Thyroid gland (tissue), 4 donors: ENCODE results near the gene ZNF473. TPM values are rescaled to one million over a fixed set of nuclear protein-coding genes. Genes with fewer than 3 reads are reported as not detected.
"Not testable (repeated sequence)": the region's sequence is repeated elsewhere in the genome, so short reads cannot be mapped to it uniquely, and the experiment has no call there.

Experiments
- DNase-seq, 2 donors: peaks; one replicate each; pipeline ENCODE4 v3.0.0-alpha.2; 2019
- H3K27ac ChIP-seq, 3 donors: fragments of 200-600 bp; sonication (generic); 1 replicate in 2 of 3; 2 replicates in 1 of 3; pipeline ENCODE4 v1.5.1; 2016 to 2019; ENCODE audit warnings: mild to moderate bottlenecking in 1 of 3, moderate library complexity in 1 of 3
- H3K27me3 ChIP-seq: fragments of 200-600 bp; sonication (generic); one replicate; pipeline ENCODE4 v1.5.1; 2019
- H3K36me3 ChIP-seq, 2 donors: fragments of 200-600 bp; sonication (generic); one replicate each; pipeline ENCODE4 v1.5.1; 2016 to 2019
- H3K4me1 ChIP-seq, 2 donors: fragments of 200-600 bp; sonication (generic); one replicate each; pipeline ENCODE4 v1.5.1; 2017 to 2019
- H3K4me3 ChIP-seq, 3 donors: fragments of 200-600 bp; sonication (generic); replicated peaks in 1 of 3; 1 replicate in 2 of 3; 2 replicates in 1 of 3; pipeline ENCODE4 v1.5.1; 2016; ENCODE audit warnings: mild to moderate bottlenecking in 1 of 3
- H3K9me3 ChIP-seq: fragments of 200-600 bp; sonication (generic); one replicate; pipeline ENCODE4 v1.5.1; 2017
- POLR2A ChIP-seq, 2 donors: fragments of 450-650 bp; IDR thresholded peaks; one replicate each; pipeline ENCODE4 v1.6.1; 2017; ENCODE audit warnings: antibody characterized with exemption in 2 of 2, mild to moderate bottlenecking in 2 of 2, moderate library complexity in 1 of 2
- WGBS, 2 donors: methylation state at CpG; one replicate each; pipeline ENCODE4 v1.1.5; 2017; 5-methylcytosine and 5-hydroxymethylcytosine counted together
- intact Hi-C: fragments of 100-400 bp; cut with DNase I; formaldehyde crosslinking; loops from one replicate; pipeline ENCODE4 v1.15.1; 2023
- total RNA-seq, 4 donors: library from RNA; depleted of rRNA; stranded (reverse); fragments of >200 nt; gene quantifications; one replicate each; pipeline ENCODE4 v1.2.3, GENCODE V29; 2016
- TF ChIP-seq, protein P1 (sequence below), 6 experiments: fragments of 200-600 bp in 3 of 6; fragments of 450-650 bp in 3 of 6; sonication (generic) in 3 of 6; IDR thresholded peaks; one replicate each; pipeline ENCODE4 v1.5.1; 2016 to 2019; ENCODE audit warnings: antibody characterized with exemption in 6 of 6, mild to moderate bottlenecking in 2 of 6, inconsistent platforms in 1 of 6, moderate library complexity in 1 of 6

Gene ZNF473
- total RNA-seq, 4 donors from 2014 or later = 7.7 to 15.5 (median 10.5) TPM

GRCh38 chr19:50059045-50059444 is 33.2 kb downstream of the ZNF473 start:
- Histone ChIP-seq H3K36me3 (no peaks in the 10 kb centered on the region), H3K4me3 (no peak overlapping the region), H3K27ac (no peak overlapping the region), H3K4me1 (no peaks in the 10 kb centered on the region), H3K27me3 (no peaks in the 10 kb centered on the region), H3K9me3 (no peaks in the 10 kb centered on the region)
- DNase-seq = no peak
- TF ChIP-seq, protein P1, sequence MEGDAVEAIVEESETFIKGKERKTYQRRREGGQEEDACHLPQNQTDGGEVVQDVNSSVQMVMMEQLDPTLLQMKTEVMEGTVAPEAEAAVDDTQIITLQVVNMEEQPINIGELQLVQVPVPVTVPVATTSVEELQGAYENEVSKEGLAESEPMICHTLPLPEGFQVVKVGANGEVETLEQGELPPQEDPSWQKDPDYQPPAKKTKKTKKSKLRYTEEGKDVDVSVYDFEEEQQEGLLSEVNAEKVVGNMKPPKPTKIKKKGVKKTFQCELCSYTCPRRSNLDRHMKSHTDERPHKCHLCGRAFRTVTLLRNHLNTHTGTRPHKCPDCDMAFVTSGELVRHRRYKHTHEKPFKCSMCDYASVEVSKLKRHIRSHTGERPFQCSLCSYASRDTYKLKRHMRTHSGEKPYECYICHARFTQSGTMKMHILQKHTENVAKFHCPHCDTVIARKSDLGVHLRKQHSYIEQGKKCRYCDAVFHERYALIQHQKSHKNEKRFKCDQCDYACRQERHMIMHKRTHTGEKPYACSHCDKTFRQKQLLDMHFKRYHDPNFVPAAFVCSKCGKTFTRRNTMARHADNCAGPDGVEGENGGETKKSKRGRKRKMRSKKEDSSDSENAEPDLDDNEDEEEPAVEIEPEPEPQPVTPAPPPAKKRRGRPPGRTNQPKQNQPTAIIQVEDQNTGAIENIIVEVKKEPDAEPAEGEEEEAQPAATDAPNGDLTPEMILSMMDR (IDR thresholded peaks at IDR 0.05) = no peak
- no peak for TF ChIP-seq POLR2A (IDR thresholded peaks at IDR 0.05)
- intact Hi-C loops = no loop called here
- 83 to 92% methylated on average over 6 of the region's 6 CpGs for WGBS, 2 donors

GRCh38 chr19:50060107-50060506 is 34.3 kb downstream of the ZNF473 start:
- no peaks in the 10 kb centered on the region for H3K27me3 ChIP-seq

GRCh38 chr19:50061650-50062049 is 35.8 kb downstream of the ZNF473 start:
- 68 to 83% methylated on average over 5 of the region's 5 CpGs for WGBS, 2 donors
- DNase-seq = no peak

More at GRCh38 chr19:50060107-50060506, 34.3 kb downstream of the ZNF473 start:
- WGBS, 2 donors = 79 to 88% methylated on average over 15 of the region's 15 CpGs
- no peak for TF ChIP-seq POLR2A (IDR thresholded peaks at IDR 0.05)
- TF ChIP-seq, protein P1 (IDR thresholded peaks at IDR 0.05) = no peak
- DNase-seq = no peak
- Histone ChIP-seq H3K4me3 (no peak overlapping the region), H3K4me1 (no peaks in the 10 kb centered on the region), H3K27ac (no peak overlapping the region), H3K36me3 (no peaks in the 10 kb centered on the region), H3K9me3 (no peaks in the 10 kb centered on the region)
- intact Hi-C loops = no loop called here

GRCh38 chr19:50065938-50066337 is 40.1 kb downstream of the ZNF473 start:
- Histone ChIP-seq H3K36me3 (no peaks in the 10 kb centered on the region), H3K4me1 (no peaks in the 10 kb centered on the region), H3K9me3 (no peaks in the 10 kb centered on the region), H3K4me3 (no peak overlapping the region), H3K27ac (no peak overlapping the region), H3K27me3 (no peaks in the 10 kb centered on the region)
- WGBS, 2 donors = 75 to 91% methylated on average over 10 of the region's 10 CpGs
- DNase-seq = no peak
- TF ChIP-seq, protein P1 (IDR thresholded peaks at IDR 0.05) = no peak
- no peak for TF ChIP-seq POLR2A (IDR thresholded peaks at IDR 0.05)
- intact Hi-C loops = no loop called here

More at GRCh38 chr19:50061650-50062049, 35.8 kb downstream of the ZNF473 start:
- H3K27me3 ChIP-seq = no peaks in the 10 kb centered on the region
- no peak overlapping the region for H3K27ac ChIP-seq
- H3K36me3 ChIP-seq = no peaks in the 10 kb centered on the region
- H3K4me3 ChIP-seq = no peak overlapping the region
- TF ChIP-seq POLR2A (IDR thresholded peaks at IDR 0.05) = no peak
- TF ChIP-seq, protein P1 (IDR thresholded peaks at IDR 0.05) = no peak
- no peaks in the 10 kb centered on the region for H3K9me3 ChIP-seq
- H3K4me1 ChIP-seq = no peaks in the 10 kb centered on the region
- intact Hi-C loops = no loop called here

DNA sequence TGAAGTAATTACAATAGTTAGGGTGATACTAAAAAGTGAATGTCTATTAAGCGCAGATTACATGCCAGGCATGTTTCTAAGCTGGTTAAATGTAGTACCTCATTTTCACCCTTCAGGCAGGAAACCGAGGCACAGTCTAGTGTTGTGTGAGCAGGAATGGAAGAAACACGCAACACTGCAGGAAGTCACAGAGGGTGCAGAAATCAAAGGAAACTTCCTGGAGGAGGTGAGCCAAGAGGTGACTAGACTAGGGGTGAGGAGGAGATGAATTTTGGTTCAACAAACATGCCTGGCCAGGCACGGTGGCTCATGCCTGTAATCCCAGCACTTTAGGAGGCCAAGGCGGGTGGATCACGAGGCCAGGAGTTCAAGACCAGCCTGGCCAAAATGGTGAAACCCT is 41.8 kb downstream of the ZNF473 start:
- Histone ChIP-seq H3K27ac (no peak overlapping the region), H3K36me3 (no peaks in the 10 kb centered on the region), H3K27me3 (no peaks in the 10 kb centered on the region), H3K4me1 (no peaks in the 10 kb centered on the region), H3K9me3 (no peaks in the 10 kb centered on the region), H3K4me3 (no peak overlapping the region)
- intact Hi-C loops = no loop called here
- TF ChIP-seq POLR2A (IDR thresholded peaks at IDR 0.05) = no peak
- TF ChIP-seq, protein P1 (IDR thresholded peaks at IDR 0.05) = no peak
- no peak for DNase-seq
- WGBS, 2 donors = 80 to 81% methylated on average over 6 of the region's 6 CpGs

DNA sequence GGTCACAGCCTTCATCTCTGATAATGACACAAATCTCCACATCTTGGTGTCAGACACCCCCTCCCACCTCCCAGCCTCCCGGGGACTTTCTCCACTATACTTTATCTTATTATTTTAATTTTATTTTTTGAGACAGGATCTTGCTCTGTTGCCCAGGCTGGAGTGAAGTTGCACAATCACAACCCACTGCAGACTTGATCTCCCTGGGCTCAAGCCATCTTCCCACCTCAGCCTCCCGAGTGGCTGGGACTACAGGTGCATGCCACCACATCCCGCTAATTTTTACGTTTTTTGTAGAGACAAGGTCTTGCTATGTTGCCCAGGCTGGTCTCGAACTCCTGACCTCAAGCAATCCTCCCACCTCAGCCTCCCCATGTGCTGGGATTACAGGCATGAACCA is 42.6 kb downstream of the ZNF473 start:
- H3K9me3 ChIP-seq, H3K4me1 ChIP-seq, intact Hi-C loops, H3K27me3 ChIP-seq, H3K27ac ChIP-seq, DNase-seq, H3K36me3 ChIP-seq, H3K4me3 ChIP-seq: not testable (repeated sequence)
- WGBS, 2 donors = 86 to 93% methylated on average over 5 of the region's 5 CpGs

GRCh38 chr19:50075076-50075475 is 49.3 kb downstream of the ZNF473 start:
- H3K4me3 ChIP-seq, H3K27me3 ChIP-seq, DNase-seq, H3K9me3 ChIP-seq, H3K36me3 ChIP-seq, H3K27ac ChIP-seq, H3K4me1 ChIP-seq, intact Hi-C loops: not testable (repeated sequence)
- WGBS, 2 donors = 44 to 50% methylated on average over 1 to 2 of the region's 8 CpGs

DNA sequence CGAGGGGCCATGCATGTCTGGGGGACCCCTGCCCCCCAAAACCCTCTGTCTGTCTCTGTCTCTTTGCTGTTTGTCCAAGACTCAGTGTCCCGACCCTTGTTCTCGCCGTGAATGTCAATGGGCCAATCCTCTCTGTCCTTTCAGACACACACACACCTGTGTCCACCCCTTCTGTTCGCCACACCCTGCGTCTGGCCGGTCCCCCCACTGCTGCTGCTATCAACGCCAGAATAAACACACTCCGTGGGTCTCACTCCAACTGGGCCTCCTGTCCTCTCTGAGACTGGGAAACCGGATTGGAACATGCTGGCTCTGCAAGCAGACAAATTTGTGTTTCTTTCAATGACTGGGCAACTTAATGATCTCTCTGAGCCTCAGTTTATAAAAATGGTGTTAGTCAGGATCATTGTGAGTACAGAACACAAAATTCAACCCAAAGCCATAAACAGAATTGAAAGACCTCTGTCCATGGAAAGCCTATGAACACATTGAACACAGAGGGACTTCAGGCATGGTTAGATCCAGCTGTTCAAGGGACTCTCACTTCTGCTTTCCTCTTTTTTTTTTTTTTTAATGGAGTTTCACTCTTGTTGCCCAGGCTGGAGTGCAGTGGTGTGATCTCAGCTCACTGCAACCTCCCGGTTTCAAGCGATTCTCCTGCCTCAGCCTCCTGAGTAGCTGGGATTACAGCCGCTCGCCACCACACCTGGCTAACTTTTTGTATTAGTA is 50.0 kb downstream of the ZNF473 start:
- H3K27ac ChIP-seq, DNase-seq, H3K36me3 ChIP-seq, H3K27me3 ChIP-seq, H3K9me3 ChIP-seq, H3K4me1 ChIP-seq, intact Hi-C loops, H3K4me3 ChIP-seq: not testable (repeated sequence)
- WGBS, 2 donors = 78 to 84% methylated on average over 12 to 13 of the region's 14 CpGs
